Measurements from ENCODE around the gene PTS.

DNA sequence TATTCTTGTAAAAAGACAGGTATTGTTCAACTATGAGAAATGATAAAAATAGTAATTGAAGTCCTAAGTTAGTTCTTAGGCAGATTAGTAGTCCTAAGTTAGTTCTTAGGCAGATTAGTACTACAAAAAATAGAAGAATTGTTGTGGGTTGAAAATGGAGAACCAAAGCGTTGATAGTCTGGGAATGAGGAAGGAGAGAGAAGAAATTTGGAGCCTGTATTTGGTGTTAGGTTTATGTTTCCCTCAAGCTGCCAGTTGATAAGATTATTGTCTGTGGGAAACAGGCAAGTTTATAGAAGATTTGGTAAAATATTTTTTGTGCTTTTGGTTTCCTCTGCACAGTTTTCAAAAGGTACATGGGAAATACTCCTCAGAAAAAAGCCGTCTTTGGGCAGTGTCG lies 47.3 kb upstream of the PTS start:
- TF ChIP-seq, protein P1, sequence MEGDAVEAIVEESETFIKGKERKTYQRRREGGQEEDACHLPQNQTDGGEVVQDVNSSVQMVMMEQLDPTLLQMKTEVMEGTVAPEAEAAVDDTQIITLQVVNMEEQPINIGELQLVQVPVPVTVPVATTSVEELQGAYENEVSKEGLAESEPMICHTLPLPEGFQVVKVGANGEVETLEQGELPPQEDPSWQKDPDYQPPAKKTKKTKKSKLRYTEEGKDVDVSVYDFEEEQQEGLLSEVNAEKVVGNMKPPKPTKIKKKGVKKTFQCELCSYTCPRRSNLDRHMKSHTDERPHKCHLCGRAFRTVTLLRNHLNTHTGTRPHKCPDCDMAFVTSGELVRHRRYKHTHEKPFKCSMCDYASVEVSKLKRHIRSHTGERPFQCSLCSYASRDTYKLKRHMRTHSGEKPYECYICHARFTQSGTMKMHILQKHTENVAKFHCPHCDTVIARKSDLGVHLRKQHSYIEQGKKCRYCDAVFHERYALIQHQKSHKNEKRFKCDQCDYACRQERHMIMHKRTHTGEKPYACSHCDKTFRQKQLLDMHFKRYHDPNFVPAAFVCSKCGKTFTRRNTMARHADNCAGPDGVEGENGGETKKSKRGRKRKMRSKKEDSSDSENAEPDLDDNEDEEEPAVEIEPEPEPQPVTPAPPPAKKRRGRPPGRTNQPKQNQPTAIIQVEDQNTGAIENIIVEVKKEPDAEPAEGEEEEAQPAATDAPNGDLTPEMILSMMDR (conservative IDR thresholded peaks at IDR 0.05 in 1 of 2, IDR thresholded peaks at IDR 0.05 in 1 of 2; ENCODE audit: extremely low read depth in 1 of 2, insufficient read depth in 1 of 2, low read depth in 1 of 2, low read length in 2 of 2) = no peak
- TF ChIP-seq EZH2 (IDR thresholded peaks at IDR 0.05; ENCODE audit: borderline replicate concordance, low read length) = no peak

Data from mammary epithelial cell (primary cell).